ENCODE results near the gene MED14. TPM values are rescaled to one million over a fixed set of nuclear protein-coding genes. Genes with fewer than 3 reads are reported as not detected.
"Not testable (repeated sequence)": the region's sequence is repeated elsewhere in the genome, so short reads cannot be mapped to it uniquely, and the experiment has no call there.

MED14 gene
- 37.6 TPM for polyA plus RNA-seq (ENCODE audit: insufficient read length)

- DNase-seq (ENCODE audit: low read depth): peak; percentile 59
These were observed at the start of gene MED14 for GRCh38 chrX:40735325-40736169. Gene MED14, minus strand, starts transcription at chrX:40735542. Its CDS starts 130 bp downstream, at chrX:40735412.

GRCh38 chrX:40784516-40785151 is 49.3 kb upstream of the MED14 start:
- DNase-seq (ENCODE audit: low read depth): no peak

DNA sequence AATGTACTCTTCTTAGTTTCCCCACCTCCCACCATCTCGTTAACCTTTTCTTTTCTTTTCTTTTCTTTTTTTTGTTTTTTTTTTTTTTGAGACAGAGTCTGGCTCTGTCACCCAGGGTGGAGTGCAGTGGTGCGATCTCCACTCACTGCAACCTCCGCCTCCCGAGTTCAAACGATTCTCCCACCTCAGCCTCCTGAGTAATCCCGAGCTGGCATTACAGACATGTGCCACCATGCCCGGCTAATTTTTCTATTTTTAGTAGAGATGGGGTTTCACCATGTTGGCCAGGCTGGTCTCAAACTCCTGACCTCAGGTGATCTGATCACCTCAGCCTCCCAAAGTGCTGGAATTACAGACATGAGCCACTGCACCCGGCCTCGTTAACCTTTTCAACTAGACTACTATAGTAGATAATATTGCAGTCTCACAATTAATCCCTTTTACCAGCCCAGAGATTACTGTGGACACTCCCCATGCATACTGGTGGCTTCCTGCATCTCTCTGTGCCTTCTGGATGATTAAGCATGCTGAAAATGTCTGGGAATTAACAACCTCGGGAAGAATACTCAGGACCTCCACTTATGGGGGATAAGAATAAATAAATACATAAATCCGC is 47.4 kb upstream of the MED14 start:
- DNase-seq (ENCODE audit: low read depth): not testable (repeated sequence)

- no peak for DNase-seq (ENCODE audit: low read depth)
These were observed 45.6 kb upstream of the MED14 start for GRCh38 chrX:40780951-40781350.

DNA sequence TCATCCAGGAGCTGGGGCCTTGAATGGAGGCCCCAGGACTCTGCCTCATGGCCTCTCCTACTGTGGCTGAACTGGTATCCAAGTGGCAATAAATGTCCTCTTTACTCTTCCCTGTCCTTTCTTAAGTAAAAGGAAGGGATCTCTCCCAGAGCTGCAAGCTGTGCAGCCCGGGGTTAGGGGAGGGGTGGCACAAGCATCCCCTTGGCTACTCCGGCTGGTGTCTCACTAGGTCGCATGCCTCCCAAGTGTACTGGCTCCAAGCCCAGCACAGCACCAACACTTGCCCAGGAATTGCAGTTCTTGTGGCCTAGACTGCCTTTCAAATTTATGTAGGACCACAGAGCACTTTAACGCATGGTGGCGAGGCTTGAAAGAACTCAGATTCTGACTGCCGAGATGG is 44.7 kb upstream of the MED14 start:
- no peak for DNase-seq (ENCODE audit: low read depth)

DNA sequence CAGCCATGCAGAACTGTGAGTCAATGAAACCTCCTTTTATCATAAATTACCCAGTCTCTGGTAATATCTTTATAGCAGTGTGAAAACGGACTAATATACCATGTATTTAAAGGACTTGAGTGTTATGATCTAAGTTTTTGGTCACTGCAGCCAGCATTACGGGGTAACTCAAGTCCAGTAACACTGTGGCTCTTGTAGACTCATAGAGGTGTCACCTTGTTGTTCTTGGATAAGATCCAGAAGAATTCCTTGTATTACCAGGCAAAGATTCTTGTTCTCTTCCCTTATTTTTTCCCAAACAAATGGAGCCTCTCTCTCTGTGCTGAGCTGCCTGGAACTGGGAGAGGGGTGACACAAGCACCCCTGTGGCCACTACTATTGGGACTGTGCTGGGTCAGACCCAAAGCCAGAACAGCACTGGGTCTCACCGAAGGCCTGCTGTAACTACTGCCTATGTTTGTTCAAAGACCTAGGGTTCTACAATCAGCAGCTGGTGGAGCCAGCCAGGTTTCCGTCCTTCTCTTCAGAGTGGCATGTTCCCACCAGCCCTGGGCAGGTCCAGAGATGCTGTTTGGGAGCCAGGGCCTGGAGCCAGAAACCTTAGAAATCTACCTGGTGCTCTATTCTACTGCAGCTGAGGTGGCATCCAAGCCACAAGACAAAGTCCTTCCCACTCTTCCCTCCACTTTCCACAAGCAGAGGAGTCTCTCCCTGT is 43.7 kb upstream of the MED14 start:
- no peak for DNase-seq (ENCODE audit: low read depth)

DNA sequence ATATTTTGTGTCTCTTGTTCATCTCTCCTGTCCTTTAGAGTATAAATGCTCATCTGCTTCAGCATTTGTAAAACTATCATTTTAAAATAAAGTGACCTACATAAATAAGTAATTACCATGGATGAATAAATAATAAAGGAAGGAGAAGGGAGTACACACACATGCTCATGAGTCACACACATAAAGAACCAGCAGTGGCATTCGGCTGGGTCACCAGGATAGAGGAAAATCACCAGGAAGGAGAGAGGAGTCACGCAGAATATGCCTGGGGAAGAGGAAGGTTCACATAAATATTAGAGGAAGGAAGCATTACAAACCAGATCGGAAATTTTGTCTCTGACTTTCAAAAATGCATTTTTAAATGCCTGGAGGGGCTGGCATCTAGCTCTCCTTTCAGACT is 38.5 kb upstream of the MED14 start:
- DNase-seq (ENCODE audit: low read depth): no peak

DNA sequence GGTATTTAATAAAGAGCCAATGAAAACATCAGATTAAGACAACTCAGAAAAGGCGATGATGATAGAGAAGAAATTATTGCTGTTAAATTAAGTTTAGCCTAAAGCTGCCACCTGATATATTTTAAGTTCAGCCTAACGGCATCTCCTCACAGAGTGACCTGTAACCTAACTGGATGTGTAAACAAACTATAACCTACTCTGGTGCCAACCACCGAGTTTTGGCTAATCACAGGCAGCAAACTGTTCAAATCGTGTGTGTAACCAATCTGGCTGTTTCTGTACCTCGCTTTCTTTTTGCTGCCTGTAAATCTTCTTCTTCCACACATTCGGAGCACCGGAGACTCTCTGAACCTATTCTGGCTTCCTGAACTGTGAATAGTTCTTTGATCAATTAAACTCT is 37.8 kb upstream of the MED14 start:
- no peak for DNase-seq (ENCODE audit: low read depth)

- DNase-seq (ENCODE audit: low read depth): no peak
These were observed 36.9 kb upstream of the MED14 start for GRCh38 chrX:40772290-40772689.

- no peak for DNase-seq (ENCODE audit: low read depth)
These were observed 26.4 kb upstream of the MED14 start for GRCh38 chrX:40761762-40762161.

- DNase-seq (ENCODE audit: low read depth): no peak
These were observed 24.0 kb upstream of the MED14 start for GRCh38 chrX:40759374-40759773.

DNA sequence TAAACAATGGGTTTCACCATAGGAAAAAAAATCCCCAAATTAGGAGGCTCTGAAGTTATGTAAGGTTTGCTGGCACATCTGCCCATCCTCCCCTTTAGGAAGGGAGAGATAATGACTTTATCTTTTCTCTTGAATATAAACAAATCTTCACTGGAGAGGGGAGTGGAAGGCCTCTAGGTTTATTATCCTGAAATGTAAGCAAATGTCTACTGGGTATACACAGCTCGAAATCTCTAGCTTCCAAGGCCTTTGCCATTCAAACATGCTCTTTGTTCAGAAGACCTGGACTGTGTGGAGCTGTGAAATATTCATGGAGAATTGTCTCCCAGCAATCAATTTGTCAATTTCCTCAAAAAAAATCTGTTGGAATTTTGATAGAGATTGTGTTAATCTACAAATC is 21.7 kb upstream of the MED14 start:
- no peak for DNase-seq (ENCODE audit: low read depth)

DNA sequence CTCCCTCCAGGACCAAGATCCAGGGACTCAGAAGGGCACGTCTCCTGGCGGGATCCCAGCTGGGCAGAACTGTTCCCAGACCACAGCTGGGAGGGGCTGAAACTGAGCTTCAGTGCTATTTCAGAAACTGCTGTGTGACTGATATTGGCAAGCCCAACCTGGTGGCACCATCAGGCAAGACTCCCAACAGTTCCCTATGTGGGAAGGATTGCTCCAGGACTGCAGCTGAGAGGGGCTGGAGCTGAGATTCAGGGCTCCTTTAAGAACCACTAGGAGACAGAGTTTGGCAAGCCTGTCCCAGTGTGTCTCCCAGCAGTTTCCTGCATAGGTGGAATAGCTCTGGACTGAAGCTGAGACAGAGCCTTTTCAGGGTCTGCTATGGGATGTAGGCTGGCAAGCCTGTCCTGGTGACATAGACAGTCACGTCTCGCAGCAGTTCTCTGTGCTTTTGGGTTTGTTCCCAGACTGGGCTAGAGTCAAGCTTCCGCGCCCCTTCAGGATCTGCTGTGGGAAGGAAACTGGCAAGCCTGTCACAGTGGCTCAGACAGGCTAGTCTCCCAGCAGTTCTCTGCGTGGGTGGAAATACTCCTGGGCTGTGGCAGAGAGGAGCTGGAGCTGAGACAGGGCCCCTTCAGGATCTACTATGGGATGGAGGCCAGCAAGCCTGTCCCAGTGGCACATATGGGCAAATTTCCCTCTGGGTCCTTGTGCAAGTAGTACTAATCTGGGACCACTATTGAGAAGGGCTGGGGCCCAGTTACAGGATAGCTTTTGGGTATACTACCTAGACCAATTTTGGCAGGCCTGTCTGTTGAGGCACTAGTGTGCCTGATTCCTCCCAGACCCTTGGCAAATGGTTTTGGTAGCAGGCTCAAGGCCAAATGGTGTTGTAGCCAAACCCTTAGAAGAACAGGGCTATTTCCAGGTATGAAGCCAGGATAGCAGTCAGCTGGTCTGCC is 20.2 kb upstream of the MED14 start:
- no peak for DNase-seq (ENCODE audit: low read depth)

DNA sequence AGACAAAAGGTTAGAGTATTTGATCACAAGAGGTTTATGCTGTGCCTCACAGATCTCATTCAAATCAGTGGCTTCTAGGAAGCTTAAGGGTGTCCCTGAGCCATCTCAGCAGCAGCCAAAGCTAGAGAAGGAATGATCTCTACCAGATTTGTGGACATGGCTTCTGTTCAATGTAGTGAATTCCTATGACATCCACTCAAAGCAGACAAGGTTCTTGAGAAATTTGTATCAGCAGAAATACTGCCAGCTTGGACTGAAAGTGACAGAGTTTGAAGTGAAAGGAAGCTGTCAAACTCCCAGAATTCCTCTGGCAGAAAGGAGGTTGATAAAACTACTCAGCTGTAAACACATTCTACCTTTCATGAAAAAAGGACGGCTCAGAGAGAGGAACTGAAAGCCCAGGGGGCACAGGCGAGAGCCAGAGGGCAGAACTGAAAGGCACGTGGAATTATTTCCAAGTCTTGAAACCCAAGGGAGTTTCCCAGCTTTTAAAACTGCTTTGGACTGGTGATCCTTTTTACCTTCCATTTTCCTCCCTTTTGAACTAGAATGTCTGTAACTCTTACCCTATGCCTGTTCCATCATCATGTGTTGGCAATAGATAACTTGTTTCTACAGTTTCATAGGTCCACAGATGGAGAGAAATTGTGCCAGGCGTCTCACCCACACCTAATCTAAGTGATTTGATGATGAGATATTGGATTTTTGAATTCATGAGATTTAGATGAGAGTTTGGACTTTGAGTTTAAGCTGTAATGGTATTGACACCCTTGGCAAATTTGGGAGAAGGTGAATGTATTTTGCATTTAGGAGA is 14.5 kb upstream of the MED14 start:
- DNase-seq (ENCODE audit: low read depth): no peak

DNA sequence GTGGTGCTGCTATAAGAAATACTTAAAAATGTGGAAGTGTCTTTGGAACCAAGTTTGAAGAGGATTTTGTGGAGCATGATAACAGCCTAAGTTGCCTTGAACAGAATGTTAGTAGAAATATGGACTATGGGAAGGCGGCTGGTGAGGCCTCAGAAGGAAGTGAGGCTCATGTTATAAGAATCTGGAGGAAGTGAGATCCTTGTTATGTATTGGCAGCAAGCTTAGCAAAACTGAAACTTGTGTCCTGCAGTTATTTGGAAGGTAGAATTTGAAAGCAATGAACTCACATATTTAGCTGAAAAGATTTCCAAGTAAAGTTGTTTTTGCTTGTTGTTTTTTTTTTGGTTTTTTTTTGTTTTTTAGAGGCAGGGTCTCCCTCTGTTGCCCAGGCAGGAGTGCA is 13.6 kb upstream of the MED14 start:
- no peak for DNase-seq (ENCODE audit: low read depth)

DNA sequence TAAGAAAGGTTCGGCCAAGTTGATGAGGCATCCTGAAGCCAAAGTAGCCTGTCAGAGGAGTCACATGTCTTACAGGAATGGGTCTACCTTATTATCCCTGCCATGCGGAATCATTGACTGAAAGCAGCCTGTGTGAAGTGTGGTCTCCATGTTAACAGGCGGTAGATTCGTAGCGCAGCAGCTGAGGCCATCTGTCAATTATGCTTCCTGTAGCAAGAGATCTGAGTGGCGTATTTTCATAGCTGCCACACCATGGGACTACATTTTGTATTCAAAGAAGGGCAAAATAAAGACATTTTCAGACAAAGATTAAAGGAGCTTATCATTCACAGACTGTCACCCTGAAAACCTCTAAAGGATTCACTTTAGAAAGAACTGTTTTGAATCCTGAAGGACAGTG is 11.2 kb upstream of the MED14 start:
- DNase-seq (ENCODE audit: low read depth): no peak

GRCh38 chrX:40736170-40736505 is 796 bp upstream of the MED14 start:
- DNase-seq (ENCODE audit: low read depth): no peak

- no peak for DNase-seq (ENCODE audit: low read depth)
These were observed 394 bp downstream of the MED14 start for GRCh38 chrX:40734971-40735324.

DNA sequence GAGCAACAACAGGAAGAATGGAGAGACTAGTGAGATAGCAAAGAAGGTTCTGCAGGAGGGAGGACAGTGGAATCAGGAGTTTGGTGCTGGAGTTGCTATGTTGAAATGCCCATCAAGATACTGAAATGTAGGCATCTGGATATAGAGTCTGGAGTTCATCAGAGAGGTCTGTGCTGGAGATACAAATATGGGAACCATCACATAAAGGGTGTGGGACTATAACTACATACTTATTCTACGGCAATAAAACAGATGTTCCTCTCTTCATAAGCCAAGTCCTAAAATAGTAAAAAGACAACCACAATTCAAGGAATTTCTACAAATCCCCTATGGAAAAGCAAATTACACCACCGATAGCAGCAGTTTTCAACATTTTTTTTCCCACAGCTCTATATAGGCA is 1.6 kb downstream of the MED14 start:
- DNase-seq (ENCODE audit: low read depth): no peak

GRCh38 chrX:40732499-40732898 is 2.8 kb downstream of the MED14 start:
- DNase-seq (ENCODE audit: low read depth): not testable (repeated sequence)

Measured in forelimb muscle (tissue), 1 donor.